ENCODE results near the gene FAM169A. TPM values are rescaled to one million over a fixed set of nuclear protein-coding genes. Genes with fewer than 3 reads are reported as not detected.

Gene FAM169A
- total RNA-seq, 4 donors from 2014 or later, result 0.17 to 2.3 (median 0.33) TPM; not detected in 1

- no peak for TF ChIP-seq CTCF (IDR thresholded peaks at IDR 0.05; ENCODE audit: low read depth)
Measured at GRCh38 chr5:74870299-74871067, 4.3 kb upstream of the FAM169A start.

GRCh38 chr5:74866596-74867162 lies 492 bp upstream of the FAM169A start:
- no peak for TF ChIP-seq CTCF (IDR thresholded peaks at IDR 0.05; ENCODE audit: low read depth)

- TF ChIP-seq CTCF (IDR thresholded peaks at IDR 0.05; ENCODE audit: low read depth), result no peak
Measured at GRCh38 chr5:74865256-74865803, 857 bp downstream of the FAM169A start.

GRCh38 chr5:74864823-74865222 lies 1.4 kb downstream of the FAM169A start:
- no peak for TF ChIP-seq CTCF (IDR thresholded peaks at IDR 0.05; ENCODE audit: low read depth)

- no peak for TF ChIP-seq CTCF (IDR thresholded peaks at IDR 0.05; ENCODE audit: low read depth)
Measured at GRCh38 chr5:74863726-74864125, 2.5 kb downstream of the FAM169A start.

- TF ChIP-seq CTCF (IDR thresholded peaks at IDR 0.05; ENCODE audit: low read depth), result no peak
Measured at GRCh38 chr5:74862221-74862620, 4.0 kb downstream of the FAM169A start.

- no peak for TF ChIP-seq CTCF (IDR thresholded peaks at IDR 0.05; ENCODE audit: low read depth)
Measured at GRCh38 chr5:74853256-74853655, 12.9 kb downstream of the FAM169A start.

All from subcutaneous adipose tissue (tissue), 4 donors.